Measurements from ENCODE around the gene TPP1. TPM values are rescaled to one million over a fixed set of nuclear protein-coding genes. Genes with fewer than 3 reads are reported as not detected.

TPP1 gene
- total RNA-seq, 1 donor from 2014 or later, result 72.0 TPM

DNA sequence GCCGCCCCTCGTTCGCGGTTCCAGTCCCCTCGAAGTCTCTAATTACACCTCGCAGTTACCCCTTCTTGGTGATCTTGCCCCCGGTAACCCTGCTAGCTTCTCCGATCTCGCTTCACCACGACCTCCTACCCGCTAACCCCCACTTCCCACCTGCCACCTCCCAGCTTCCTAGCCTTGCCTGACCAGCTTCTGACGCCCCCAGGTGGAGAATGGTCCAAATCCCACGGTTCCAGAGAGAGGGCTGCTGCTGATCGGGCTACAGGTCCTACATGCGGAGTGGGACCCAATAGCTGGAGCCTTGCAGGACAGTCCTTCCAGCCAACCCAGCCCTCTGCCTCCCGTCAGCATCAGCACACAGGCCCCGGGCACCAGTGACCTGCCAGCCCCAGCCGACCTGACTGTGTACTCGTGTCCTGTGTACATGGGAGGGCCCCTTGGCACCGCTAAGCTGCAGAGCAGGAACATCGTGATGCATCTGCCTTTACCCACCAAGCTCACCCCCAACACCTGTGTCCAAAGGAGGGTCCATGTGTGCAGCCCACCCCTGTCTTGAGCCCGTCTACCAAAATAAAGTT lies 47.7 kb downstream of the TPP1 start:
- DNase-seq (ENCODE audit: low spot score), result no peak
- intact Hi-C loops (cut with DNase I), result no loop called here

DNA sequence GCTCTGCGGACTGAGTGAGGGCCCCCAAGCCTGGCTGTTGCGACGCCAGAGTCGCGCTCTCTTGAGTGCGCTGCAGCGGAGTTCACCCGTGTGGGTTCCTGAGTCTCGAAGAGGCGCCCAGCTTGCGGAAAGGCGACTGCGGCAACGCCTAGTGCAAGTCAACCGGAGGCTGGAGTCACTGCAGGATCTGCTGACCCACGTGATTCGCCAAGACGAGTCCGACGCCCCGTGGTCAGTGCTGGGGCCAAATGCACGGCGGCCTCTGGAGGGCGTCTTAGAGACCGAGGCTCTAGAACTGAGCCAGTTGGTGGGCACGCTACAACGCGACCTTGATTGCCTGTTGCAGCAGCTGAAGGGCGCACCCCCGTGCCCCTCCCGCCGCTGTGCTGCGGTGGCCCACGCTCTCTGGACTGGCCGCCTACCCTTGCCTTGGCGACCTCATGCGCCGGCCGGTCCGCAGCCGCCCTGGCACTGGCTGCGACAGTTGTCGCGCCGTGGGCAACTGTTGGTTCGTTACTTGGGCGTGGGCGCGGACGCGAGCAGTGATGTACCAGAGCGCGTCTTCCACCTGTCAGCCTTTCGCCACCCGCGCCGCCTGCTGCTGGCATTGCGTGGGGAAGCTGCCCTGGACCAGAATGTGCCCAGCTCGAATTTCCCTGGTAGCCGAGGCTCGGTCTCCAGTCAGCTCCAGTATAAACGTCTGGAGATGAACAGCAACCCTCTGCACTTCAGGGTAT lies 48.4 kb downstream of the TPP1 start:
- intact Hi-C loops (cut with DNase I), result no loop called here
- no peak for DNase-seq (ENCODE audit: low spot score)

DNA sequence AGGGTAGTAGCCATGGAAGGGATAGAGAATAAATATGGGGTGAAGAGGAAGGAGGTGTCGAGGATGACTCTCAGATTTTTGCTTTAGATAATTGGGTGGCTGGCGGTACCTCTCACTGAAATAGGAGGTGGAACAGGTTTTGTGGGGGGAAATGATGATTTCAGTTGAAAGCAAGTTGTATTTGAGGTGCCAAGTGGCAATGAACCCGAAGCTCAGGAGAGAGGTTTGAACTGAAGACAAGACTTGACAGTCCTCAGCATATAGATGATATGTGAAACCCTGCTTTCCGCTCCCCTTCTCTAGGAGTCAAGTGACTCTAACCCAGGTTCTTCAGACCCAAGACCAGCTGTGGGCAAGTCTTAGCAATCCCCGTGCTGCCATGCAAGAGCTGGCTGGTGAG lies 49.5 kb downstream of the TPP1 start:
- intact Hi-C loops (cut with DNase I), result no loop called here
- no peak for DNase-seq (ENCODE audit: low spot score)

DNA sequence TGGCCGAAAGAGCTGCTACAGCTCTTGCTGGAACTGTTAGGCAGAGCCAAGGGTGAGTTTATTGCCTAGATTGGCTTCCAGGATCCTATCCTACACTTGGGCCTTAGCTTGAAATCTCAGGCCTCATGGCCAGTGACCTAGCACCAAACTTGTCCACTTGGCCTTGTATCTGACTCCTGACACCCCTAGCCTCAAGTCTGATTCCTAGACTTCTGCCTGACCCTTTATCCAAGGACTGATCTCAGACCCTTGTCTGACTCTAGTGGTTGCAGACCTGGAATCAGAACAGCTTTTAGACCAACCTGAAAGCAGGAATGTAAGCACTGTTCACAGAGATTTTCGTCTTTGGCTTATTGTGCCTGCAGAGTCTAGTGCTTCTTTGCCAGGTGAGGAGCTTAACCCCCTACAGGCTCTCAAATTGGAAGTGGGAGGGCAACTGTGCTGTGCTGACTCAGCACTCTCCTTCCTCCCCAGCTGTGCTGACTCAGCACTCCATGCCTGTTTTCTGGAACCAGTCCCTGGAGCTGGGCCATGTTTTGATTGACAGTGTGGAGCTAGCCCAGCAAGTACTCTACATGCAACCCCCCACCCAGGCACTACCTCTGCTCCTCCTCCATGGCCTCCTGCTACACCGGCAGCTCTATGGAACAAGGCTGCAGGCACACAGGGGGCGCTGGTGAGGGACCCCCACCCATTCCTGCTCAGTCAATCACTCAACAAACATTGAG lies 50.9 kb downstream of the TPP1 start:
- intact Hi-C loops (cut with DNase I), result no loop called here
- DNase-seq (ENCODE audit: low spot score), result no peak

DNA sequence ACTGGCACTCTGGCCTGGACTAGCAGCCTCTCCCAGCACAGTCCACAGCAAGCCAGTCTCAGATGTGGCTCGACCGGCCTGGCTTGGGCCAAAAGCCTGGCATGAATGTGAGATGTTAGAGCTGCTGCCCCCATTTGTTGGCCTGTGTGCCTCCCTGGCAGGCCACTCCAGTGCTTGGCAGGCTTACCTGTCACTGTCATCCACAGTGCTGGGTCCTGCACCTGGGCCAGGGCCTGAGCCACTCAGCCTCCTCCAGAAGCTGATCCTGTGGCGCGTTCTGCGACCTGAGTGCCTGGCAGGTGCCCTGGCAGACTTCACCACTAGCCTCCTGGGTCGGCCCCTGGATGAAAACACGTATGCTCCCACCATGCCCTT lies 51.9 kb downstream of the TPP1 start:
- no peak for DNase-seq (ENCODE audit: low spot score)
- intact Hi-C loops (cut with DNase I), result no loop called here

DNA sequence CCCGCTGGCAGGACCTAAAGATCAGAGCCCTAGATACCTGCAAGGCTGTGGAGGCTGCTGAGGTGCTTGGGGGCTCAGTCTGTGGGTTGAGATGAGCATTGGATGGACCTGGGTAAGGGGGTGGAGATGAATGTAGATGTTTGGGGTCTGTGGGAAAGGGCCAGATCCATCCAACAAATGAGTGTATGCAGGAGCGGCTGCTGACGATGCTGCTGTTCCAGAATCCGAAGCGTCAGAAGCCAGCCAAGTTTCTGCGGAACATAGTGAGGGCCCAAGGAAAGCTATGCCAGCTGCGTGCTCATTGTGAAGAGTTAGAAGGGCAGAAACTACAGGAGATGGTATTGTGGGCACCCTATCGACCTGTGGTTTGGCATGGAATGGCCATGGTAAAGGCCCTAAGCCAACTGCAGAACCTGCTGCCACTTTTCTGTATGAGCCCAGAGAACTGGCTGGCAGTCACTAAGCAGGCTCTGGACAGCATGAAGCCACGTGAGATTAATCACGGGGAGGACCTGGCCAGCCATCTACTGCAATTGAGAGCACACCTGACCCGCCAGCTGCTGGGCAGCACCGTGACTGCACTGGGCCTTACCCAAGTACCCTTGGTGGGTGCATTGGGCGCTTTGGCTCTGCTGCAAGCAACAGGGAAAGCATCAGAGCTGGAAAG lies 52.4 kb downstream of the TPP1 start:
- intact Hi-C loops (cut with DNase I), result no loop called here
- no peak for DNase-seq (ENCODE audit: low spot score)

DNA sequence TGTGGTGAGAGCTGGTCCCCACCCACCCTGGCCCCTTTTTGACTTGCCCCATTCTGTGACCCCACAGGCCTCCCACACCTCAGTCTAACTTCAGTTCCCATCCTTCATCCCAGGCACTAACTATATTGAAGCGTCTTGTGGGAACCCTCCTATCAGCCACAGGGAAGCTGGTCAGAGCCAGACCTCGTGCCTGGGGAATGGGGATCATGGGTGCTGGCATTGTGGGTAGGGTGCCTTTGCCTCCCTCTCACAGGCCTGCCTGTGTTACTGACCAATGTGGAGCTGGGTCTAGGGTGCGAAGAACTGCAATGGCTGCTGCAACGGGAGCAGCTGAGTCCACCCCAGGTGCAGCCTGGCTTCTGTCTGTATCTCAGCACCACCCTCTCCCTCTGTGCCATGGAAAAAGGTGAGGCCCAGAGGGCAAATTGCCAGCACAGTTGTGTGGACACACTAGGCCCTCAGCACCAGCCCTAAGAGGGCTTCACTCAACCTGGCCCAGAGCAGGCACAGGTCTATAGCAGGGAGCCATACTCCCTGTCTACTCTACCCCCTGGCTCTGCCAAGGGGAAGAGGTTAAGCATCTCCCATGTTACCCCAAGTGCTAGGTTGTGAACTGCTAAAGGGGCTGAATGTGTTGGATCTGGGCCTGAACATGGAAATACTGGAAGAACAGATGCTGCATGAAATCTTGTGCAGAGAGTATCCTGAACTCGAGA lies 53.1 kb downstream of the TPP1 start:
- no peak for DNase-seq (ENCODE audit: low spot score)
- intact Hi-C loops (cut with DNase I), result no loop called here

DNA sequence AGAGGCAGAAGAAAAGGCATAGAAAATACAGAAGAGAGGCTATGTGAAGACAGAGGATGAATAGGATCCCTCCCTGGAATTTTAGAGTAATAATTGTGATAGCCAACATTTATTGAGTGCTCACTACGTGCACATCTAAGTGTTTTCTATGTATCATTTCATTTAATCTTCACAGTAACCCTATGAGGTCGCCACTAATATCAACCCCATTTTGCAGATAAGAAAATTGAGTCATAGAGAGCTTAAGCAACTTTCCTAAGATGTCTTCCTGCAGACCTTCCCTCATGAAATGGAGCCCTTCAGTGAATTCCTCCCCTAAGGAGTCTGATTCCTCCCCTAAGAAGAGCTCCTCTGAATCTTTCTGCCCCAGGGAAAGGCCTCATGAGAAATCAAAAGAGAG lies 53.9 kb downstream of the TPP1 start:
- intact Hi-C loops (cut with DNase I), result no loop called here

DNA sequence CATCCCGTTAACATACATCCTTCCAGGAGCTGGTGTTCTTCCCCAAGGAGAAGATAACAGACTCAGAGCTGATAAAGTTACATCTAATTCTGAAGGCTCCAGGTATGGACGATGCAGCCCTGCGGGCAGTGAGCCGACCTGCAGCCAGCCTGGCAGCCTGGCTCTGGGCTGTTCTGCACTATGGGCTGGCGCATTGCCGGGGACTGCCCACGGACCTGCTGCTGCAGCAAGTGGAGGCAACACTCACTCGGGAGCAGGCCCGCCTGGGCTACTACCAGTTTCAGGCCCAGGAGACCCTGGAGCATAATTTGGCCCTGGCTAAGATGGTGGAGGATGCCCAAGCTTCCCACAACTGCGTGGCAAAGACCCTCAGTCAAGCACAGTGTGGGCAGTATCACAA lies 55.6 kb downstream of the TPP1 start:
- DNase-seq (ENCODE audit: low spot score), result no peak
- intact Hi-C loops (cut with DNase I), result no loop called here

More for the DNA sequence above, 53.9 kb downstream of the TPP1 start:
- DNase-seq (ENCODE audit: low spot score), result no peak

DNA sequence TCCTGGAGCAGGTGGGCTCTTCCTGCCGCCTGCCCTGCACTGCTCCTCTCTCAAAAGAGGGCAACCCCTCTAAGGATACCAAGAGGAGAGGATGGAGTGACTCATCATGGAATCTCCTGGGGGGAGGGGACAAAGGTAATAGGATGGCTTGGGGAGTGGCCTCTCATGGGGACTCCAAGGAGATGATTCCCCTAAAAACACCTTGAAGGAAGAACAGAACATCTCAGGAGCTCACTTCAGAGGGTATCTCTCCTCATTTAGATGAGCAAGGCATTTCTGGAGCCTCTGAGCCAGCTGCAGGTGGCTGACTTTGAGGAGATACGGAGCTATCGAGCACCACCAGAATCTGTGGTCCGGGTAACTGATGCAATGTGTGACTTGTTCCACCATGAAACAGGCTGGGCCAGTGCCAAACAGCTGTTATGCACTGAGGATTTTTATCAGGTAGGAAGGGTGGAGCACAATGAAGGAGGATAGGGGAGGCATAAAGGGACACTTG lies 56.1 kb downstream of the TPP1 start:
- DNase-seq (ENCODE audit: low spot score), result no peak
- intact Hi-C loops (cut with DNase I), result no loop called here

Other genes starting within 250 kb of the TPP1 start
- 57.8 TPM for gene SMPD1, start 228.9 kb downstream of the TPP1 start, total RNA-seq
- gene APBB1, start 200.3 kb downstream of the TPP1 start, total RNA-seq, result 72.0 TPM
- 0.27 TPM for gene HPX, start 178.4 kb downstream of the TPP1 start, total RNA-seq
- 11.7 TPM for gene TRIM3, start 145.5 kb downstream of the TPP1 start, total RNA-seq
- 20.1 TPM for gene ARFIP2, start 138.1 kb downstream of the TPP1 start, total RNA-seq
- 21.7 TPM for gene TIMM10B, start 137.9 kb downstream of the TPP1 start, total RNA-seq
- gene DNHD1, start 122.1 kb downstream of the TPP1 start, total RNA-seq, result 8.2 TPM
- gene RRP8, start 15.8 kb downstream of the TPP1 start, total RNA-seq, result 21.3 TPM
- 229 TPM for gene ILK, start 15.6 kb downstream of the TPP1 start, total RNA-seq
- 126 TPM for gene TAF10, start 7.2 kb downstream of the TPP1 start, total RNA-seq
- gene DCHS1, start 36.4 kb upstream of the TPP1 start, total RNA-seq, result 9.2 TPM
- gene MRPL17, start 63.9 kb upstream of the TPP1 start, total RNA-seq, result 39.5 TPM
- not detected for gene OR2AG2, start 152.6 kb upstream of the TPP1 start, total RNA-seq
- gene OR2AG1, start 163.6 kb upstream of the TPP1 start, total RNA-seq, result not detected
- gene OR6A2, start 180.3 kb upstream of the TPP1 start, total RNA-seq, result not detected
- gene OR10A5, start 226.3 kb upstream of the TPP1 start, total RNA-seq, result not detected
- gene OR10A2, start 243.6 kb upstream of the TPP1 start, total RNA-seq, result not detected